ENCODE results near the gene CCDC171.

DNA sequence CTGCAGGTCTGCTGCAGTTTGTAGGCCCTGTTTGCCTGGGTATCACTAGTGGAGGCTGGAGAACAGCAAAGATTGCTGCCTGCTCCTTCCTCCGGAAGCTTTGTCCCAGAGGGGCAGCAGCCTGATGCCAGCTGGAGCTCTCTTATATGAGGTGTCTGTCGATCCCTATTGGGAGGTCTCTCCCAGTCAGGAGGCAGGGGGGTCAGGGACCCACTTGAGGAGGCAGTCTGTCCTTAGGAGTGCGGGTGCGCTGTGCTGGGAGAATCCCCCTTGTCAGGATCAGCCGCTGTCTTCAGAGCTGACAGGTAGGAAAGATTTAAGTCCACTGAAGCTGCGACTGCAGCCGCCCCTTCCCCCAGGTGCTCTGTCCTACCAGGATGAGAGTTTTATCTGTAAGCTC, 64.9 kb downstream of the CCDC171 start:
- TF ChIP-seq, protein P1, sequence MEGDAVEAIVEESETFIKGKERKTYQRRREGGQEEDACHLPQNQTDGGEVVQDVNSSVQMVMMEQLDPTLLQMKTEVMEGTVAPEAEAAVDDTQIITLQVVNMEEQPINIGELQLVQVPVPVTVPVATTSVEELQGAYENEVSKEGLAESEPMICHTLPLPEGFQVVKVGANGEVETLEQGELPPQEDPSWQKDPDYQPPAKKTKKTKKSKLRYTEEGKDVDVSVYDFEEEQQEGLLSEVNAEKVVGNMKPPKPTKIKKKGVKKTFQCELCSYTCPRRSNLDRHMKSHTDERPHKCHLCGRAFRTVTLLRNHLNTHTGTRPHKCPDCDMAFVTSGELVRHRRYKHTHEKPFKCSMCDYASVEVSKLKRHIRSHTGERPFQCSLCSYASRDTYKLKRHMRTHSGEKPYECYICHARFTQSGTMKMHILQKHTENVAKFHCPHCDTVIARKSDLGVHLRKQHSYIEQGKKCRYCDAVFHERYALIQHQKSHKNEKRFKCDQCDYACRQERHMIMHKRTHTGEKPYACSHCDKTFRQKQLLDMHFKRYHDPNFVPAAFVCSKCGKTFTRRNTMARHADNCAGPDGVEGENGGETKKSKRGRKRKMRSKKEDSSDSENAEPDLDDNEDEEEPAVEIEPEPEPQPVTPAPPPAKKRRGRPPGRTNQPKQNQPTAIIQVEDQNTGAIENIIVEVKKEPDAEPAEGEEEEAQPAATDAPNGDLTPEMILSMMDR (conservative IDR thresholded peaks at IDR 0.05) = no peak
- TF ChIP-seq EZH2 (IDR thresholded peaks at IDR 0.05; ENCODE audit: low read depth) = no peak

Measured in PC-9 (cell line).